ENCODE data around the gene AGFG2. TPM values are rescaled to one million over a fixed set of nuclear protein-coding genes. Genes with fewer than 3 reads are reported as not detected.

AGFG2 gene
- polyA plus RNA-seq, 2 of the 4 experiments (the other 2 are of a cell fraction): 16.0 to 31.8 TPM

- peak; percentile 78 to 82 for ATAC-seq
- DNase-seq (ENCODE audit: low read depth in 1 of 2, low spot score in 1 of 2): peak; percentile 63 to 84
- Histone ChIP-seq H3K27ac (peak overlapping the region; percentile 94 to 100), H3K4me2 (peak overlapping the region; percentile 98), H3K4me3 (peak overlapping the region; percentile 28), H3K4me1 (peaks cover 72% of the 10 kb centered on the region), H3K9me3 (no peaks in the 10 kb centered on the region)
- POLR2A ChIA-PET: interaction anchor here (0.6 to 1.6 kb wide), 7 partner anchors 13 to 329 kb away, joined by 3 to 8 read pairs (median 4); partner anchors contain the start of genes FBXO24, LRCH4, NYAP1 and SRRT
- WGBS (ENCODE audit: missing lambda C conversion rate): 24% methylated on average over 8 of the region's 10 CpGs
- TF ChIP-seq FOXS1 (CRISPR knock-in tag; IDR thresholded peaks at IDR 0.05) (0 out of 2 replicates have a peak, but pooled peaks have one; percentile 15), MAZ (IDR thresholded peaks at IDR 0.05; ENCODE audit: borderline replicate concordance, low read depth, low read length) (no peak), EP300 (IDR thresholded peaks at IDR 0.05) (no peak), EHMT2 (IDR thresholded peaks at IDR 0.05; ENCODE audit: low read depth) (no peak), E2F6 (IDR thresholded peaks at IDR 0.05; ENCODE audit: borderline replicate concordance, low read depth) (no peak), ZSCAN20 (CRISPR knock-in tag; IDR thresholded peaks at IDR 0.05) (no peak), EHF (CRISPR knock-in tag; IDR thresholded peaks at IDR 0.05) (no peak), ZNF302 (CRISPR knock-in tag; IDR thresholded peaks at IDR 0.05) (peak; percentile 45; the same call in 1 of the 2 replicates), NFE2L2 (conservative IDR thresholded peaks at IDR 0.05; ENCODE audit: low read length) (no peak), CTCF (IDR thresholded peaks at IDR 0.05) (no peak), RCOR1 (IDR thresholded peaks at IDR 0.05; ENCODE audit: low read depth, low read length) (no peak)
- FAIRE-seq: no peak
- CTCF ChIA-PET: interaction anchor here (0.8 to 19.2 kb wide), 11 partner anchors 14 to 84 kb away, joined by 3 to 316 read pairs (median 5); partner anchors contain the start of genes FBXO24, LRCH4 and NYAP1
Measured at GRCh38 chr7:100546129-100546925, 7.3 kb downstream of the AGFG2 start.

- ATAC-seq (no peak), FAIRE-seq (no peak), DNase-seq (ENCODE audit: low read depth in 1 of 2, low spot score in 1 of 2) (no peak)
- POLR2A ChIA-PET: interaction anchor here (1.0 to 1.5 kb wide), 2 partner anchors 39 to 328 kb away, joined by 3 to 4 read pairs; partner anchors contain the start of genes FBXO24, LRCH4 and SRRT
- TF ChIP-seq JUN (IDR thresholded peaks at IDR 0.05): no peak
- TF ChIP-seq ATOH8 (CRISPR knock-in tag; IDR thresholded peaks at IDR 0.05; ENCODE audit: low read depth): no peak
- TF ChIP-seq ZNF302 (CRISPR knock-in tag; IDR thresholded peaks at IDR 0.05): no peak
- no peak for TF ChIP-seq POLR2A (IDR thresholded peaks at IDR 0.05; ENCODE audit: low read length)
- no peak for TF ChIP-seq HEYL (CRISPR knock-in tag; IDR thresholded peaks at IDR 0.05)
- no peak for TF ChIP-seq REST (IDR thresholded peaks at IDR 0.05)
- no peak for TF ChIP-seq TFCP2L1 (CRISPR knock-in tag; IDR thresholded peaks at IDR 0.05)
- TF ChIP-seq MYC (IDR thresholded peaks at IDR 0.05; ENCODE audit: borderline replicate concordance, low read length): no peak
- no peak for TF ChIP-seq CHD4 (IDR thresholded peaks at IDR 0.05; ENCODE audit: borderline replicate concordance)
- no peak for TF ChIP-seq ZSCAN20 (CRISPR knock-in tag; IDR thresholded peaks at IDR 0.05)
- no peak for TF ChIP-seq NPAS2 (CRISPR knock-in tag; IDR thresholded peaks at IDR 0.05; ENCODE audit: borderline replicate concordance)
- TF ChIP-seq RAD21 (conservative IDR thresholded peaks at IDR 0.05 in 1 of 2, IDR thresholded peaks at IDR 0.05 in 1 of 2): no peak
- no peak for TF ChIP-seq FOSB (CRISPR knock-in tag; IDR thresholded peaks at IDR 0.05)
- TF ChIP-seq CEBPB (IDR thresholded peaks at IDR 0.05): no peak
- no peak for TF ChIP-seq JUNB (IDR thresholded peaks at IDR 0.05)
- TF ChIP-seq HOXA7 (CRISPR knock-in tag; IDR thresholded peaks at IDR 0.05): no peak
- no peak for TF ChIP-seq CBX2 (IDR thresholded peaks at IDR 0.05; ENCODE audit: borderline replicate concordance, low read depth)
- TF ChIP-seq TP53 (CRISPR knock-in tag; IDR thresholded peaks at IDR 0.05): no peak
- no peak for TF ChIP-seq SMC3 (IDR thresholded peaks at IDR 0.05)
- no peak for TF ChIP-seq EP300 (IDR thresholded peaks at IDR 0.05)
- Histone ChIP-seq H3K9me3 (no peaks in the 10 kb centered on the region), H3K27ac (peak overlapping the region; percentile 94 to 100), H3K4me1 (peaks cover 67% of the 10 kb centered on the region), H3K4me2 (peak overlapping the region; percentile 98), H3K4me3 (peak overlapping the region; percentile 28)
- CTCF ChIA-PET: interaction anchor here (1.0 to 19.2 kb wide), 7 partner anchors 13 to 84 kb away, joined by 3 to 316 read pairs (median 4); no protein-coding TSS in a partner anchor
- 66% methylated on average over 8 of the region's 9 CpGs for WGBS (ENCODE audit: missing lambda C conversion rate)
Measured at GRCh38 chr7:100546926-100547800, 8.2 kb downstream of the AGFG2 start.
